ENCODE results near the gene GAS6. TPM values are rescaled to one million over a fixed set of nuclear protein-coding genes. Genes with fewer than 3 reads are reported as not detected.
"Not testable (repeated sequence)": the region's sequence is repeated elsewhere in the genome, so short reads cannot be mapped to it uniquely, and the experiment has no call there.

Gene GAS6
- total and polyA plus RNA-seq, 2 donors (not counting 1 experiment from before 2014, with no cell fraction given), result 227 to 301 TPM

- no peak for TF ChIP-seq CTCF (conservative IDR thresholded peaks at IDR 0.05 in 1 of 2, IDR thresholded peaks at IDR 0.05 in 1 of 2; ENCODE audit: low read depth in 1 of 2, low read length in 2 of 2)
- H3K9me3 ChIP-seq (ENCODE audit: control insufficient read depth, insufficient read depth, low read depth, low read length), result no peaks in the 10 kb centered on the region
- H2AFZ ChIP-seq (ENCODE audit: low read length), result no peak overlapping the region
- H3K9ac ChIP-seq (ENCODE audit: insufficient read depth, low read length), result no peak overlapping the region
- no peak for DNase-seq (ENCODE audit: low read depth in 2 of 2)
- H3K79me2 ChIP-seq (ENCODE audit: control insufficient read depth, insufficient read depth, low read length), result no peaks in the 10 kb centered on the region
- H4K20me1 ChIP-seq (ENCODE audit: control insufficient read depth, extremely low read depth, insufficient read depth, low read length), result no peaks in the 10 kb centered on the region
- H3K4me1 ChIP-seq (ENCODE audit: control insufficient read depth, extremely low read depth, insufficient read depth, low read length), result no peaks in the 10 kb centered on the region
- no peaks in the 10 kb centered on the region for H3K27me3 ChIP-seq (ENCODE audit: control insufficient read depth, insufficient read depth, low read length)
- no peak overlapping the region for H3K4me2 ChIP-seq (ENCODE audit: extremely low read depth, insufficient read depth, low read length)
- no peak overlapping the region for H3K27ac ChIP-seq (ENCODE audit: insufficient read depth, low read length)
- H3K4me3 ChIP-seq (replicated peaks in 1 of 4; ENCODE audit: control extremely low read depth in 1 of 4, insufficient read depth in 1 of 4, low read depth in 3 of 4, low read length in 4 of 4), result no peak overlapping the region
- H3K36me3 ChIP-seq (ENCODE audit: control insufficient read depth, insufficient read depth, low read length), result no peaks in the 10 kb centered on the region
Observed at GRCh38 chr13:113792236-113792770, 71.6 kb downstream of the GAS6 start.

GRCh38 chr13:113791761-113792160, 72.1 kb downstream of the GAS6 start:
- Histone ChIP-seq H2AFZ (ENCODE audit: low read length) (no peak overlapping the region), H3K4me2 (ENCODE audit: extremely low read depth, insufficient read depth, low read length) (no peak overlapping the region), H3K79me2 (ENCODE audit: control insufficient read depth, insufficient read depth, low read length) (no peaks in the 10 kb centered on the region), H3K4me1 (ENCODE audit: control insufficient read depth, extremely low read depth, insufficient read depth, low read length) (no peaks in the 10 kb centered on the region), H3K4me3 (replicated peaks in 1 of 4; ENCODE audit: control extremely low read depth in 1 of 4, insufficient read depth in 1 of 4, low read depth in 3 of 4, low read length in 4 of 4) (no peak overlapping the region), H3K27ac (ENCODE audit: insufficient read depth, low read length) (no peak overlapping the region), H3K9ac (ENCODE audit: insufficient read depth, low read length) (no peak overlapping the region), H3K27me3 (ENCODE audit: control insufficient read depth, insufficient read depth, low read length) (no peaks in the 10 kb centered on the region), H4K20me1 (ENCODE audit: control insufficient read depth, extremely low read depth, insufficient read depth, low read length) (no peaks in the 10 kb centered on the region), H3K9me3 (ENCODE audit: control insufficient read depth, insufficient read depth, low read depth, low read length) (no peaks in the 10 kb centered on the region), H3K36me3 (ENCODE audit: control insufficient read depth, insufficient read depth, low read length) (no peaks in the 10 kb centered on the region)
- no peak for DNase-seq (ENCODE audit: low read depth in 2 of 2)
- no peak for TF ChIP-seq EZH2 (IDR thresholded peaks at IDR 0.05; ENCODE audit: low read length, missing control alignments)
- no peak for TF ChIP-seq CTCF (conservative IDR thresholded peaks at IDR 0.05 in 1 of 2, IDR thresholded peaks at IDR 0.05 in 1 of 2; ENCODE audit: low read depth in 1 of 2, low read length in 2 of 2)

GRCh38 chr13:113791226-113791625, 72.7 kb downstream of the GAS6 start:
- Histone ChIP-seq H4K20me1 (ENCODE audit: control insufficient read depth, extremely low read depth, insufficient read depth, low read length) (no peaks in the 10 kb centered on the region), H3K9me3 (ENCODE audit: control insufficient read depth, insufficient read depth, low read depth, low read length) (peaks cover 1% of the 10 kb centered on the region), H3K36me3 (ENCODE audit: control insufficient read depth, insufficient read depth, low read length) (no peaks in the 10 kb centered on the region), H3K4me3 (replicated peaks in 1 of 4; ENCODE audit: control extremely low read depth in 1 of 4, insufficient read depth in 1 of 4, low read depth in 3 of 4, low read length in 4 of 4) (no peak overlapping the region), H3K4me2 (ENCODE audit: extremely low read depth, insufficient read depth, low read length) (no peak overlapping the region), H3K79me2 (ENCODE audit: control insufficient read depth, insufficient read depth, low read length) (no peaks in the 10 kb centered on the region), H3K27ac (ENCODE audit: insufficient read depth, low read length) (no peak overlapping the region), H3K9ac (ENCODE audit: insufficient read depth, low read length) (no peak overlapping the region), H3K27me3 (ENCODE audit: control insufficient read depth, insufficient read depth, low read length) (no peaks in the 10 kb centered on the region), H3K4me1 (ENCODE audit: control insufficient read depth, extremely low read depth, insufficient read depth, low read length) (no peaks in the 10 kb centered on the region), H2AFZ (ENCODE audit: low read length) (no peak overlapping the region)
- DNase-seq (ENCODE audit: low read depth in 2 of 2), result no peak
- TF ChIP-seq CTCF (conservative IDR thresholded peaks at IDR 0.05 in 1 of 2, IDR thresholded peaks at IDR 0.05 in 1 of 2; ENCODE audit: low read depth in 1 of 2, low read length in 2 of 2) (no peak), EZH2 (IDR thresholded peaks at IDR 0.05; ENCODE audit: low read length, missing control alignments) (no peak)

GRCh38 chr13:113789931-113790330, 73.9 kb downstream of the GAS6 start:
- H2AFZ ChIP-seq (ENCODE audit: low read length); H4K20me1 ChIP-seq (ENCODE audit: control insufficient read depth, extremely low read depth, insufficient read depth, low read length); H3K79me2 ChIP-seq (ENCODE audit: control insufficient read depth, insufficient read depth, low read length); H3K27me3 ChIP-seq (ENCODE audit: control insufficient read depth, insufficient read depth, low read length); H3K9me3 ChIP-seq (ENCODE audit: control insufficient read depth, insufficient read depth, low read depth, low read length); DNase-seq (ENCODE audit: low read depth in 2 of 2); H3K36me3 ChIP-seq (ENCODE audit: control insufficient read depth, insufficient read depth, low read length); H3K27ac ChIP-seq (ENCODE audit: insufficient read depth, low read length); H3K4me1 ChIP-seq (ENCODE audit: control insufficient read depth, extremely low read depth, insufficient read depth, low read length); H3K4me2 ChIP-seq (ENCODE audit: extremely low read depth, insufficient read depth, low read length); H3K4me3 ChIP-seq (replicated peaks in 1 of 4; ENCODE audit: control extremely low read depth in 1 of 4, insufficient read depth in 1 of 4, low read depth in 3 of 4, low read length in 4 of 4); H3K9ac ChIP-seq (ENCODE audit: insufficient read depth, low read length): not testable (repeated sequence)
